Left ventricle myocardium inferior (tissue), 1 donor: ENCODE measurements around the gene SLC52A1. TPM values are rescaled to one million over a fixed set of nuclear protein-coding genes. Genes with fewer than 3 reads are reported as not detected.

Experiments
- DNase-seq: peaks from one replicate; pipeline ENCODE4 v3.0.0-alpha.2; 2020
- H3K27ac ChIP-seq: fragments of 200-600 bp; replicated peaks from 2 replicates; pipeline ENCODE4 v1.8.0; 2021
- H3K27me3 ChIP-seq: fragments of 200-600 bp; 2 replicates; pipeline ENCODE4 v1.8.0; 2021; ENCODE audit warnings: low read depth
- H3K36me3 ChIP-seq: fragments of 200-600 bp; 2 replicates; pipeline ENCODE4 v1.8.0; 2021
- H3K4me1 ChIP-seq: fragments of 200-600 bp; 2 replicates; pipeline ENCODE4 v1.8.0; 2021
- H3K4me3 ChIP-seq: fragments of 200-600 bp; 2 replicates; pipeline ENCODE4 v1.8.0; 2021; ENCODE audit warnings: mild to moderate bottlenecking, moderate library complexity
- H3K9me3 ChIP-seq: fragments of 200-600 bp; replicated peaks from 2 replicates; pipeline ENCODE4 v1.8.0; 2021
- CTCF ChIP-seq: fragments of 200-600 bp; IDR thresholded peaks from 2 replicates; pipeline ENCODE4 v1.8.0; 2021; ENCODE audit warnings: antibody characterized with exemption, mild to moderate bottlenecking, borderline replicate concordance
- intact Hi-C: fragments of 100-400 bp; cut with micrococcal nuclease; formaldehyde crosslinking; loops from one replicate; pipeline ENCODE4 v1.11.0; 2022
- total RNA-seq: library from RNA; stranded (reverse); fragmentation: NEBNext Ultra II Directional; extraction: Animal tissue kit (Norgen Biotek cat#: 25700); gene quantifications from one replicate; pipeline ENCODE4 v1.2.1, GENCODE V29; 2021
- donor health status: DM: no; HTN: yes; CAD: no; lungs with severe emphysema.

SLC52A1 gene
- total RNA-seq, 1 donor from 2014 or later = not detected

- peak; percentile 70 for DNase-seq
- no peaks in the 10 kb centered on the region for H3K27me3 ChIP-seq
- intact Hi-C loops = no loop called here
Observed at GRCh38 chr17:4998027-4998731, 37.0 kb downstream of the SLC52A1 start.

GRCh38 chr17:4997302-4998026, 37.8 kb downstream of the SLC52A1 start, which contains the start of the genes INCA1 and KIF1C:
Gene INCA1 (minus strand): TSS chr17:4997522. CDS start chr17:4994437, 3,085 bp downstream.
Gene KIF1C (plus strand): TSS chr17:4997950. CDS start chr17:5000247, 2,297 bp downstream.
- DNase-seq = peak; percentile 95
- H3K27ac ChIP-seq = peak within 1 kb of the TSS; percentile 96
- no peaks in the 10 kb centered on the region for H3K9me3 ChIP-seq
- TF ChIP-seq CTCF = peak; percentile 47
- intact Hi-C loops = no loop called here
- H3K27me3 ChIP-seq = no peaks in the 10 kb centered on the region
- H3K4me3 ChIP-seq = peak within 1 kb of the TSS; percentile 92
- peaks cover 16% of the 10 kb centered on the region for H3K36me3 ChIP-seq
- H3K4me1 ChIP-seq = peaks cover 54% of the 10 kb centered on the region

More at GRCh38 chr17:4998027-4998731, 37.0 kb downstream of the SLC52A1 start:
- Histone ChIP-seq H3K36me3 (peaks cover 23% of the 10 kb centered on the region), H3K27ac (peak overlapping the region; percentile 96), H3K4me1 (peaks cover 59% of the 10 kb centered on the region), H3K9me3 (no peaks in the 10 kb centered on the region), H3K4me3 (peak overlapping the region; percentile 92)
- no peak for TF ChIP-seq CTCF

- no peak for DNase-seq
- H3K36me3 ChIP-seq = no peaks in the 10 kb centered on the region
- H3K9me3 ChIP-seq = no peaks in the 10 kb centered on the region
- peaks cover 24% of the 10 kb centered on the region for H3K4me1 ChIP-seq
- intact Hi-C loops = no loop called here
- no peak overlapping the region for H3K4me3 ChIP-seq
- H3K27me3 ChIP-seq = no peaks in the 10 kb centered on the region
- TF ChIP-seq CTCF = no peak
- H3K27ac ChIP-seq = no peak overlapping the region
Observed at GRCh38 chr17:4994081-4994595, 41.1 kb downstream of the SLC52A1 start.

- intact Hi-C loops = no loop called here
- Histone ChIP-seq H3K4me3 (peak overlapping the region; percentile 90), H3K9me3 (no peaks in the 10 kb centered on the region), H3K27me3 (no peaks in the 10 kb centered on the region), H3K4me1 (peaks cover 39% of the 10 kb centered on the region), H3K36me3 (peaks cover 12% of the 10 kb centered on the region), H3K27ac (peak overlapping the region; percentile 95)
- DNase-seq = peak; percentile 50
- TF ChIP-seq CTCF = no peak
Observed at GRCh38 chr17:4987767-4988567, 47.3 kb downstream of the SLC52A1 start.
